H9 (cell line): ENCODE data around the gene NR3C2. TPM values are rescaled to one million over a fixed set of nuclear protein-coding genes. Genes with fewer than 3 reads are reported as not detected.

Experiments
- DNase-seq: peaks from one replicate; pipeline ENCODE4 v3.0.0-alpha.2; 2017
- H2AFZ ChIP-seq: one replicate; pipeline ENCODE4 v1.6.1; 2013; ENCODE audit warnings: mild to moderate bottlenecking, low read length, control low read depth, moderate library complexity
- H2AK5ac ChIP-seq: 2 replicates; pipeline ENCODE4 v1.6.1; 2013; ENCODE audit warnings: low read length, control low read depth, mixed read lengths; ENCODE audit not compliant: insufficient read length
- H2BK120ac ChIP-seq: one replicate; pipeline ENCODE4 v1.6.1; 2013; ENCODE audit warnings: low read depth, mild to moderate bottlenecking, low read length, control low read depth, inconsistent platforms; ENCODE audit not compliant: poor library complexity, severe bottlenecking
- H2BK12ac ChIP-seq: 2 replicates; pipeline ENCODE4 v1.6.1; 2013; ENCODE audit warnings: low read length, control low read depth, mixed read lengths, low read depth; ENCODE audit not compliant: insufficient read length
- H2BK15ac ChIP-seq: 2 replicates; pipeline ENCODE4 v1.6.1; 2013; ENCODE audit warnings: low read depth, low read length, control low read depth
- H2BK20ac ChIP-seq: one replicate; pipeline ENCODE4 v1.6.1; 2013; ENCODE audit warnings: low read depth, mild to moderate bottlenecking, low read length, control low read depth, inconsistent platforms; ENCODE audit not compliant: poor library complexity, severe bottlenecking
- H2BK5ac ChIP-seq: 2 replicates; pipeline ENCODE4 v1.6.1; 2013; ENCODE audit warnings: low read length, control low read depth, mixed read lengths; ENCODE audit not compliant: insufficient read length
- H3K14ac ChIP-seq: 2 replicates; pipeline ENCODE4 v1.6.1; 2013; ENCODE audit warnings: low read length, control low read depth; ENCODE audit not compliant: insufficient read depth
- H3K18ac ChIP-seq: 2 replicates; pipeline ENCODE4 v1.6.1; 2013; ENCODE audit warnings: low read depth, mild to moderate bottlenecking, mixed read lengths, low read length, control low read depth; ENCODE audit not compliant: insufficient read length
- H3K23ac ChIP-seq: 2 replicates; pipeline ENCODE4 v1.6.1; 2013; ENCODE audit warnings: low read length, control low read depth, mixed read lengths, low read depth; ENCODE audit not compliant: insufficient read length
- H3K23me2 ChIP-seq: 2 replicates; pipeline ENCODE4 v1.6.1; 2013; ENCODE audit warnings: low read depth, mild to moderate bottlenecking, mixed read lengths, low read length, control low read depth; ENCODE audit not compliant: insufficient read length, poor library complexity, severe bottlenecking
- H3K27ac ChIP-seq: 2 replicates; pipeline ENCODE4 v1.5.1; 2013; ENCODE audit warnings: low read length, control low read depth, mixed read lengths, low read depth; ENCODE audit not compliant: insufficient read length
- H3K27me3 ChIP-seq: 2 replicates; pipeline ENCODE4 v1.6.1; 2013; ENCODE audit warnings: low read length, control low read depth, inconsistent platforms; ENCODE audit not compliant: insufficient read depth
- H3K4ac ChIP-seq: 2 replicates; pipeline ENCODE4 v1.6.1; 2013; ENCODE audit warnings: low read depth, mild to moderate bottlenecking, control low read depth, inconsistent platforms, low read length, moderate library complexity
- H3K4me1 ChIP-seq: 2 replicates; pipeline ENCODE4 v1.6.1; 2013; ENCODE audit warnings: low read length, control low read depth, inconsistent platforms; ENCODE audit not compliant: insufficient read depth
- H3K4me2 ChIP-seq: 2 replicates; pipeline ENCODE4 v1.6.1; 2013; ENCODE audit warnings: low read length, control low read depth, mixed read lengths; ENCODE audit not compliant: insufficient read length, insufficient read depth
- H3K56ac ChIP-seq: 2 replicates; pipeline ENCODE4 v1.6.1; 2013; ENCODE audit warnings: low read depth, mild to moderate bottlenecking, mixed read lengths, low read length, control low read depth; ENCODE audit not compliant: insufficient read length
- H3K79me1 ChIP-seq: 2 replicates; pipeline ENCODE4 v1.6.1; 2013; ENCODE audit warnings: low read depth, mild to moderate bottlenecking, moderate library complexity, low read length, control low read depth, inconsistent platforms; ENCODE audit not compliant: insufficient read depth, poor library complexity, severe bottlenecking
- H3K79me2 ChIP-seq: 2 replicates; pipeline ENCODE4 v1.6.1; 2013; ENCODE audit warnings: low read length, control low read depth, inconsistent platforms; ENCODE audit not compliant: insufficient read depth
- H3K9ac ChIP-seq: 2 replicates; pipeline ENCODE4 v1.6.1; 2013; ENCODE audit warnings: low read length, control low read depth, mixed read lengths; ENCODE audit not compliant: insufficient read length; ENCODE audit errors: extremely low read depth
- H3K9me3 ChIP-seq: one replicate; pipeline ENCODE4 v1.6.1; 2013; ENCODE audit warnings: low read depth, low read length, inconsistent platforms; ENCODE audit not compliant: control insufficient read depth
- H3T11ph ChIP-seq: one replicate; pipeline ENCODE4 v1.6.1; 2013; ENCODE audit warnings: mild to moderate bottlenecking, low read length, control low read depth, inconsistent platforms
- H4K20me1 ChIP-seq: one replicate; pipeline ENCODE4 v1.6.1; 2013; ENCODE audit not compliant: control insufficient read depth, insufficient read length, insufficient read depth
- H4K5ac ChIP-seq: 2 replicates; pipeline ENCODE4 v1.6.1; 2013; ENCODE audit warnings: low read depth, mild to moderate bottlenecking, mixed read lengths, low read length, control low read depth; ENCODE audit not compliant: insufficient read length
- H4K8ac ChIP-seq: replicated peaks from 2 replicates; pipeline ENCODE4 v1.6.1; 2013; ENCODE audit warnings: low read length, control low read depth, mixed read lengths, low read depth; ENCODE audit not compliant: insufficient read length
- H4K91ac ChIP-seq: 2 replicates; pipeline ENCODE4 v1.6.1; 2013; ENCODE audit warnings: low read depth, mild to moderate bottlenecking, moderate library complexity, mixed read lengths, low read length, control low read depth; ENCODE audit not compliant: insufficient read length
- H3K27ac Mint-ChIP-seq, 3 experiments: 2 replicates in 2 of 3; 3 replicates in 1 of 3; pipeline ENCODE4 v1.8.0; 2020 to 2021; ENCODE audit warnings: mixed read lengths in 3 of 3, mild to moderate bottlenecking in 1 of 3, moderate library complexity in 1 of 3
- H3K27me3 Mint-ChIP-seq: 2 replicates; pipeline ENCODE4 v1.8.0; 2021; ENCODE audit warnings: low read depth, mild to moderate bottlenecking, moderate library complexity, mixed read lengths
- H3K36me3 Mint-ChIP-seq, 3 experiments: 2 replicates in 2 of 3; 3 replicates in 1 of 3; pipeline ENCODE4 v1.8.0; 2020 to 2021; ENCODE audit warnings: low read depth in 3 of 3, mixed read lengths in 3 of 3; ENCODE audit not compliant: insufficient read depth in 1 of 3
- H3K4me1 Mint-ChIP-seq, 2 experiments: 2 replicates each; pipeline ENCODE4 v1.8.0; 2020; ENCODE audit warnings: mixed read lengths in 2 of 2
- H3K4me3 Mint-ChIP-seq, 2 experiments: 2 replicates in 1 of 2; 3 replicates in 1 of 2; pipeline ENCODE4 v1.8.0; 2020 to 2021; ENCODE audit warnings: mild to moderate bottlenecking in 2 of 2, mixed read lengths in 2 of 2, moderate library complexity in 1 of 2
- H3K9me3 Mint-ChIP-seq, 2 experiments: 2 replicates in 1 of 2; 3 replicates in 1 of 2; pipeline ENCODE4 v1.8.0; 2020; ENCODE audit warnings: mild to moderate bottlenecking in 2 of 2, mixed read lengths in 2 of 2, moderate library complexity in 1 of 2
- total RNA-seq: library from RNA; stranded (reverse); gene quantifications from 2 replicates; pipeline ENCODE4 v1.2.1, GENCODE V29; 2021
- TF ChIP-seq, protein P1 (sequence below): fragments of 200-600 bp; sonication (generic); conservative IDR thresholded peaks from 3 replicates; pipeline ENCODE4 v1.8.0; 2021; ENCODE audit warnings: antibody characterized with exemption, mild to moderate bottlenecking

NR3C2 gene
- total RNA-seq, 1 experiment from 2014 or later = 1.4 TPM

GRCh38 chr4:148353571-148353970 lies 88.6 kb downstream of the NR3C2 start:
- H2BK5ac ChIP-seq = no peak overlapping the region
- Mint-ChIP-seq H3K36me3 (no peaks in the 10 kb centered on the region), H3K4me1 (no peaks in the 10 kb centered on the region), H3K27ac (no peak overlapping the region), H3K9me3 (no peaks in the 10 kb centered on the region), H3K27me3 (no peaks in the 10 kb centered on the region), H3K4me3 (no peak overlapping the region)
- H3K27ac ChIP-seq = no peak overlapping the region
- H2AFZ ChIP-seq = no peak overlapping the region
- H4K20me1 ChIP-seq = no peaks in the 10 kb centered on the region
- no peak overlapping the region for H2AK5ac ChIP-seq
- H3K9ac ChIP-seq = no peak overlapping the region
- H3K9me3 ChIP-seq = no peaks in the 10 kb centered on the region
- H3K4ac ChIP-seq = no peak overlapping the region
- H4K5ac ChIP-seq = no peak overlapping the region
- no peaks in the 10 kb centered on the region for H3K79me2 ChIP-seq
- no peaks in the 10 kb centered on the region for H3K79me1 ChIP-seq
- no peak overlapping the region for H3K56ac ChIP-seq
- H4K8ac ChIP-seq = no peak overlapping the region
- H4K91ac ChIP-seq = no peak overlapping the region
- H3T11ph ChIP-seq = no peak overlapping the region
- no peak overlapping the region for H2BK20ac ChIP-seq
- H2BK15ac ChIP-seq = no peak overlapping the region
- H2BK12ac ChIP-seq = no peak overlapping the region
- H2BK120ac ChIP-seq = no peak overlapping the region
- H3K18ac ChIP-seq = no peak overlapping the region
- H3K4me1 ChIP-seq = no peaks in the 10 kb centered on the region
- H3K23me2 ChIP-seq = no peaks in the 10 kb centered on the region
- TF ChIP-seq, protein P1, sequence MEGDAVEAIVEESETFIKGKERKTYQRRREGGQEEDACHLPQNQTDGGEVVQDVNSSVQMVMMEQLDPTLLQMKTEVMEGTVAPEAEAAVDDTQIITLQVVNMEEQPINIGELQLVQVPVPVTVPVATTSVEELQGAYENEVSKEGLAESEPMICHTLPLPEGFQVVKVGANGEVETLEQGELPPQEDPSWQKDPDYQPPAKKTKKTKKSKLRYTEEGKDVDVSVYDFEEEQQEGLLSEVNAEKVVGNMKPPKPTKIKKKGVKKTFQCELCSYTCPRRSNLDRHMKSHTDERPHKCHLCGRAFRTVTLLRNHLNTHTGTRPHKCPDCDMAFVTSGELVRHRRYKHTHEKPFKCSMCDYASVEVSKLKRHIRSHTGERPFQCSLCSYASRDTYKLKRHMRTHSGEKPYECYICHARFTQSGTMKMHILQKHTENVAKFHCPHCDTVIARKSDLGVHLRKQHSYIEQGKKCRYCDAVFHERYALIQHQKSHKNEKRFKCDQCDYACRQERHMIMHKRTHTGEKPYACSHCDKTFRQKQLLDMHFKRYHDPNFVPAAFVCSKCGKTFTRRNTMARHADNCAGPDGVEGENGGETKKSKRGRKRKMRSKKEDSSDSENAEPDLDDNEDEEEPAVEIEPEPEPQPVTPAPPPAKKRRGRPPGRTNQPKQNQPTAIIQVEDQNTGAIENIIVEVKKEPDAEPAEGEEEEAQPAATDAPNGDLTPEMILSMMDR = no peak
- H3K14ac ChIP-seq = no peak overlapping the region
- no peaks in the 10 kb centered on the region for H3K27me3 ChIP-seq
- H3K23ac ChIP-seq = no peak overlapping the region
- H3K4me2 ChIP-seq = no peak overlapping the region
- DNase-seq = no peak
